Measurements from ENCODE around the gene VILL. TPM values are rescaled to one million over a fixed set of nuclear protein-coding genes. Genes with fewer than 3 reads are reported as not detected.
A peak's percentile ranks its signal among the peaks of the same experiment; 100 is the strongest.

VILL gene
- total and polyA plus RNA-seq, 10 of the 15 experiments (the other 5 are each of a cell fraction or from before 2014, with no cell fraction given) = 0.15 to 5.4 (median 2.1) TPM; not detected in 1

- Histone ChIP-seq H3K4me2 (ENCODE audit: control insufficient read depth, insufficient read depth) (no peak overlapping the region), H3K27ac (ENCODE audit: control insufficient read depth, insufficient read depth) (no peak overlapping the region), H3K36me3 (ENCODE audit: control insufficient read depth in 2 of 2, insufficient read depth in 2 of 2, low read length in 1 of 2) (peaks cover 0 to 3% of the 10 kb centered on the region in 2 experiments; a peak in 2 of 4 replicates), H3K9me3 (replicated peaks; ENCODE audit: control insufficient read depth, insufficient read depth, low read length) (no peaks in the 10 kb centered on the region), H3K9ac (ENCODE audit: control insufficient read depth, insufficient read depth, low read length) (no peak overlapping the region), H4K20me1 (ENCODE audit: control insufficient read depth, insufficient read depth) (no peaks in the 10 kb centered on the region), H3K4me1 (ENCODE audit: control insufficient read depth, insufficient read depth, low read length) (peaks cover 13% of the 10 kb centered on the region), H3K4me3 (no peak overlapping the region), H3K79me2 (ENCODE audit: control insufficient read depth, insufficient read depth, low read length) (no peaks in the 10 kb centered on the region), H3K27me3 (replicated peaks in 1 of 2; ENCODE audit: control insufficient read depth in 2 of 2, insufficient read depth in 2 of 2, low read length in 1 of 2) (no peaks in the 10 kb centered on the region), H2AFZ (ENCODE audit: control insufficient read depth, low read depth, low read length) (no peak overlapping the region)
- TF ChIP-seq MYC (IDR thresholded peaks at IDR 0.05; ENCODE audit: insufficient read depth, insufficient read length, insufficient replicate concordance, low read length, severe bottlenecking) (no peak), MYB (IDR thresholded peaks at IDR 0.05; ENCODE audit: borderline replicate concordance, low read depth, low read length) (no peak), POLR2AphosphoS5 (IDR thresholded peaks at IDR 0.05; ENCODE audit: low read length) (no peak)
- ATAC-seq (no peak), DNase-seq (ENCODE audit: low read depth, low spot score) (no peak), FAIRE-seq (no peak)
- BruUV-seq (replicated peaks) = TSS peak; percentile 51
- ChIA-PET SMC1A (ENCODE audit: uncharacterized antibody, unreplicated experiment) (interaction anchor here (0.7 kb wide), 1 partner anchor 26 kb away, joined by 3 read pairs; no protein-coding TSS in a partner anchor), RAD21 (ENCODE audit: unreplicated experiment) (no interaction called here), CTCF (no interaction called here), POLR2A (interaction anchor here (1.2 kb wide), 1 partner anchor 22 kb away, joined by 3 read pairs; no protein-coding TSS in a partner anchor)
- WGBS (ENCODE audit: insufficient coverage, insufficient replicate concordance, low lambda C conversion rate, missing lambda C conversion rate) = 81% methylated on average over 6 of the region's 6 CpGs
- in situ Hi-C loops (cut with MboI) (no loop called here), intact Hi-C loops (cut with micrococcal nuclease; ENCODE audit: unreplicated experiment) (no loop called here)
Measured at GRCh38 chr3:38000242-38000916, 9.8 kb downstream of the VILL start.

DNA sequence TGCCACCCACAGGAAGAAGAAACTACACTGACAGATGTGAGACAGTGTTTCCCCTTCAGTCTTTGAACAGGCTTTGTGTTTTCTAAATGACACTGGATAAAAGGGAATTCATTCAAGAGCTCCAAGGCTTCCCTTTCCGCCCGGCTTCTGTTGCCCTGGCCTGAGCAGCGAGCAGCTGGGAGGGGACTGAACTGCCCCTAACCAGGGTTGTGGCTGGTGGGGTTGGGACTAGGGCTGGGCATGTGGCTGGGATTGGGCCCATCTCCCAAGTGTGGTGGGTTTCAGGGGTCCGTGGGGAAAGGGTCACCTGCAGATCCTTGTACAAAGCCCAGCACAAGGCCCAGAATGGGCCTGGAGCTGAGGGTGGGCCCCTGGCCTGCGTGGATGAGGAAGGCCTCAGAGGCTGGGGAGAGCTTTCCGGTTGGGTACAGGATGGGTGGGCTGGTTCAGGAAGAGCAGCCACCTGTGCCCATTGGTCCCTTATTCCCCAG is 10.4 kb downstream of the VILL start:
- RAD21 ChIA-PET (ENCODE audit: unreplicated experiment) = interaction anchor here (1.0 to 1.9 kb wide), 2 partner anchors 26 to 29 kb away, joined by 3 to 9 read pairs; no protein-coding TSS in a partner anchor
- peaks cover 0 to 3% of the 10 kb centered on the region in 2 experiments; a peak in 2 of 4 replicates for H3K36me3 ChIP-seq (ENCODE audit: control insufficient read depth in 2 of 2, insufficient read depth in 2 of 2, low read length in 1 of 2)
- H3K27me3 ChIP-seq (replicated peaks in 1 of 2; ENCODE audit: control insufficient read depth in 2 of 2, insufficient read depth in 2 of 2, low read length in 1 of 2) = no peaks in the 10 kb centered on the region
- BruUV-seq (replicated peaks) = no TSS peak
- SMC1A ChIA-PET (ENCODE audit: uncharacterized antibody, unreplicated experiment) = interaction anchor here (0.7 kb wide), 1 partner anchor 26 kb away, joined by 3 read pairs; no protein-coding TSS in a partner anchor
- TF ChIP-seq ETV6 (conservative IDR thresholded peaks at IDR 0.05 in 1 of 2, IDR thresholded peaks at IDR 0.05 in 1 of 2; ENCODE audit: borderline replicate concordance in 1 of 2, low read depth in 1 of 2) (no peak), POLR2AphosphoS5 (IDR thresholded peaks at IDR 0.05; ENCODE audit: low read length) (no peak), BCL11A (IDR thresholded peaks at IDR 0.05; ENCODE audit: low read depth, low read length) (no peak), KAT2A (conservative IDR thresholded peaks at IDR 0.05; ENCODE audit: control insufficient read depth, low read depth, low read length) (no peak)
- DNase-seq (ENCODE audit: low read depth, low spot score) (no peak), FAIRE-seq (no peak), ATAC-seq (no peak)
- no peak overlapping the region for H2AFZ ChIP-seq (ENCODE audit: control insufficient read depth, low read depth, low read length)
- H3K27ac ChIP-seq (ENCODE audit: control insufficient read depth, insufficient read depth) = no peak overlapping the region
- H4K20me1 ChIP-seq (ENCODE audit: control insufficient read depth, insufficient read depth) = no peaks in the 10 kb centered on the region
- 79% methylated on average over 6 of the region's 6 CpGs for whole genome bisulfite sequencing (ENCODE audit: insufficient coverage, insufficient replicate concordance, low lambda C conversion rate, missing lambda C conversion rate)
- in situ Hi-C loops (cut with MboI) = no loop called here
- no peaks in the 10 kb centered on the region for H3K9me3 ChIP-seq (replicated peaks; ENCODE audit: control insufficient read depth, insufficient read depth, low read length)
- no peak overlapping the region for H3K9ac ChIP-seq (ENCODE audit: control insufficient read depth, insufficient read depth, low read length)
- H3K79me2 ChIP-seq (ENCODE audit: control insufficient read depth, insufficient read depth, low read length) = no peaks in the 10 kb centered on the region
- no peak overlapping the region for H3K4me3 ChIP-seq
- CTCF ChIA-PET = interaction anchor here (1.1 to 1.5 kb wide), 2 partner anchors 27 to 343 kb away, joined by 4 to 5 read pairs; no protein-coding TSS in a partner anchor
- intact Hi-C loops (cut with micrococcal nuclease; ENCODE audit: unreplicated experiment) = no loop called here
- POLR2A ChIA-PET = interaction anchor here (0.6 to 1.2 kb wide), 2 partner anchors 22 to 64 kb away, joined by 3 to 7 read pairs; no protein-coding TSS in a partner anchor
- no peak overlapping the region for H3K4me2 ChIP-seq (ENCODE audit: control insufficient read depth, insufficient read depth)
- H3K4me1 ChIP-seq (ENCODE audit: control insufficient read depth, insufficient read depth, low read length) = peaks cover 9% of the 10 kb centered on the region
